ENCODE measurements around the gene PKHD1.

- TF ChIP-seq GATA2 (IDR thresholded peaks at IDR 0.05; ENCODE audit: low read depth, low read length) (no peak), GATA3 (IDR thresholded peaks at IDR 0.05; ENCODE audit: low read depth, low read length) (no peak)
Measured at GRCh38 chr6:51717477-51717876, 369.9 kb downstream of the PKHD1 start.

Data from SH-SY5Y (cell line).